NB4 (cell line): ENCODE measurements around the gene TMEM132C.

Source experiments
- MYC ChIP-seq: IDR thresholded peaks from 2 replicates; pipeline ENCODE4 v1.6.1; 2011; ENCODE audit warnings: low read depth, low read length
- POLR2A ChIP-seq: IDR thresholded peaks from 2 replicates; pipeline ENCODE4 v1.6.1; 2011; ENCODE audit warnings: mild to moderate bottlenecking; ENCODE audit not compliant: insufficient read length; ENCODE audit errors: extremely low read depth
- TF ChIP-seq, protein P1 (sequence below): IDR thresholded peaks from one replicate; pipeline ENCODE4 v1.5.1; 2012; ENCODE audit warnings: low read depth, low read length
- TF ChIP-seq, protein P2 (sequence below): IDR thresholded peaks from 2 replicates; pipeline ENCODE4 v1.6.1; 2011; ENCODE audit warnings: low read depth, low read length

DNA sequence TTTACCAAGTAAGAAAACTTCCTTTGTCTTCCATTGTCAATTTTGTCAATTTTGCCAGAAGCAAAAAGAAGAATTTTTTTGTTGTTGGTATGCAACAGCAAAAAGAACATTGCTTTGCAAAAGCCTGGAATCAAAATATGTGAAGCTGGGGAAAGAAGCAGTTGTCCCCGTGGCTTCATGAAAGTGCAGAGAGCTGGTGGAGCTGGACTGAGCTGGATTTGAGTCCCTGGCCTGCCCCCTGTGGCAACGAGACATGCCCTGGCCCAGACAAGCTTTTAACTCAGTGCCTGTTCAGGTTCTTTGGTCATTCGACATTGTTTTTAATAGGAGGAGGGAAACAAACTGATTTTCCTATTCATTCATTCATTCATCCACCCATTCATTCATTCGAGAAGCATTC, 486.5 kb downstream of the TMEM132C start:
- TF ChIP-seq, protein P1, sequence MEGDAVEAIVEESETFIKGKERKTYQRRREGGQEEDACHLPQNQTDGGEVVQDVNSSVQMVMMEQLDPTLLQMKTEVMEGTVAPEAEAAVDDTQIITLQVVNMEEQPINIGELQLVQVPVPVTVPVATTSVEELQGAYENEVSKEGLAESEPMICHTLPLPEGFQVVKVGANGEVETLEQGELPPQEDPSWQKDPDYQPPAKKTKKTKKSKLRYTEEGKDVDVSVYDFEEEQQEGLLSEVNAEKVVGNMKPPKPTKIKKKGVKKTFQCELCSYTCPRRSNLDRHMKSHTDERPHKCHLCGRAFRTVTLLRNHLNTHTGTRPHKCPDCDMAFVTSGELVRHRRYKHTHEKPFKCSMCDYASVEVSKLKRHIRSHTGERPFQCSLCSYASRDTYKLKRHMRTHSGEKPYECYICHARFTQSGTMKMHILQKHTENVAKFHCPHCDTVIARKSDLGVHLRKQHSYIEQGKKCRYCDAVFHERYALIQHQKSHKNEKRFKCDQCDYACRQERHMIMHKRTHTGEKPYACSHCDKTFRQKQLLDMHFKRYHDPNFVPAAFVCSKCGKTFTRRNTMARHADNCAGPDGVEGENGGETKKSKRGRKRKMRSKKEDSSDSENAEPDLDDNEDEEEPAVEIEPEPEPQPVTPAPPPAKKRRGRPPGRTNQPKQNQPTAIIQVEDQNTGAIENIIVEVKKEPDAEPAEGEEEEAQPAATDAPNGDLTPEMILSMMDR = no peak
- TF ChIP-seq POLR2A = no peak
- TF ChIP-seq, protein P2, sequence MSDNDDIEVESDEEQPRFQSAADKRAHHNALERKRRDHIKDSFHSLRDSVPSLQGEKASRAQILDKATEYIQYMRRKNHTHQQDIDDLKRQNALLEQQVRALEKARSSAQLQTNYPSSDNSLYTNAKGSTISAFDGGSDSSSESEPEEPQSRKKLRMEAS = no peak
- no peak for TF ChIP-seq MYC
